ENCODE data around the gene DSG2.

DSG2 gene

DNA sequence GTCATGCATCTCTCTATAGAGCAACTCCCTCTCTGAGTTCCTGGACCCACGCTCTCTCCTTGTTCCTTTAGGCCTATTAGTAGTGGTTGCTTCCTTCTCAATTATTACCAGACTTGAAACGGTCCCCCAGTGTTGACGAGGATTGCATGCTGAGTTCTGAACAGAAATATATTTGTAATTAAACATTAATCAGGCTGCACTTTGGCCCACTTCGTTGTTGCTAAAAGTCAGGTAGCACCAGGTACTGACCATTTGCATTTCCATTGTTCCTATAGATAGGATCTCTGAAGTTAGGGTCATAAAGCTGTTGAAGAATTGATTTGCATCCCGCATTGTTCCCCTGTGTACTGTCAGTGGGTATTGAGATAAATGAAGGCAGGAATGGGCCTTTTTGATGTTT, 56.8 kb downstream of the DSG2 start:
- H3K4me3 Mint-ChIP-seq, result no peak overlapping the region
- peaks cover 2% of the 10 kb centered on the region for H3K4me1 Mint-ChIP-seq (ENCODE audit: low read depth)
- no peaks in the 10 kb centered on the region for H3K36me3 Mint-ChIP-seq (ENCODE audit: low read depth)
- no peak overlapping the region for H3K27ac Mint-ChIP-seq
- DNase-seq (ENCODE audit: low spot score), result no peak
- peaks cover 3% of the 10 kb centered on the region for H3K27me3 Mint-ChIP-seq (ENCODE audit: low read depth)
- H3K9me3 Mint-ChIP-seq, result no peaks in the 10 kb centered on the region

DNA sequence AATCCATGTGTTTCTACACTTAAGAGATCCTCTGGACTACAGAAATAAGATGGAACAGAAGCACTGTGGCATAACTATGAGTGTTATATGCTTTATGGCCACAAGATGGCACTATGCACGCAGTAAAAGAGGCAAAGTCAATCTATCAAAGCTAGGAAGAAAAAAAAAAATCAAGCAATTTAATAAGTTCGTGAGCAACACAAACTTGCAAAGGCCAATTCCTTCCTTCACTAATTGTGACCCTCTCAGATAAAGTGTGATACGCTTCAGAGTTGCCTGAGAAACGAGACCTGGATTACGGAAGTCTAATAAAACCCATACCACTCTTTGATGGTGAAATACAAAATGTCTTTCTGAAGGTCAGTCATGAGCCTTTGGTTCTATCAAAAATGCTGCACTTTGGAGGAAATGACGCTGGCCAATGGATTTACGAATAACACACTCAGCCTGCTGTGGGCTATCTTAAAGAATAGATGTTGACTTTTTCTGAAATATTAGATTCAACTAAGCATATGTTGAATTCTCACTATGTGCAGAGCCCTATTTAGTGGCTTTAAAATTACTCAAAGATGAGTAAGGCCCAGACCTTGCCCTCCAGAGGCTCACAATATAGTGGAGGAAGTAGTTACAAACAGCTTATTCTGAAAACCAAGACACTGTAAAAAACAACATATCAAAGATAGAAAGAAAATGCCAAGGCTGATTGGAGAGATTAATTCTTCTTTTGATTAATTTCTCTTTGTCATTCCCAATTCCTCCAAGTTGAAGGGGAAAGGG, 58.2 kb downstream of the DSG2 start:
- peaks cover 2% of the 10 kb centered on the region for H3K4me1 Mint-ChIP-seq (ENCODE audit: low read depth)
- no peaks in the 10 kb centered on the region for H3K36me3 Mint-ChIP-seq (ENCODE audit: low read depth)
- H3K27me3 Mint-ChIP-seq (ENCODE audit: low read depth), result peaks cover 3% of the 10 kb centered on the region
- H3K27ac Mint-ChIP-seq, result no peak overlapping the region
- H3K9me3 Mint-ChIP-seq, result no peaks in the 10 kb centered on the region
- H3K4me3 Mint-ChIP-seq, result no peak overlapping the region
- peak; percentile 15 for DNase-seq (ENCODE audit: low spot score)

DNA sequence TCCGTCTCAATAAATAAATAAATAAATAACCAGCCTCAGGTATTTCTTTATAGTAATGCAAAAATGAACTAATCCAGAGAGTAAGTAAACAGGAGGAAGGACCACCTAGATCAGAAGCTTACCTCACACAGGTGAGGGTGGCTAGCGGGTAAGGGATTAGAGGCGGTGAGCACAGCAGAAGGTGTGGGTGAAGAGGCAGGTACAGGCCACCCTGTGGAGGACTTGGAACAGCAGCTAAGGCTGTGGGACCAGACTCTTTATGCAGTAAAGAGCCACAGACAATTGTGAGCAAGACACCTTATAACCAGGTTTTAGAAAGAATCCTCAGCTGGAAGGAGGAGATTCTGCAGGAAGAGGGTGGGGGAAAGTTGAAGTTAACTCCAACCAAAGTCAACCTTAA, 59.5 kb downstream of the DSG2 start:
- H3K27me3 Mint-ChIP-seq (ENCODE audit: low read depth), result peaks cover 3% of the 10 kb centered on the region
- no peaks in the 10 kb centered on the region for H3K9me3 Mint-ChIP-seq
- H3K4me3 Mint-ChIP-seq, result no peak overlapping the region
- no peaks in the 10 kb centered on the region for H3K36me3 Mint-ChIP-seq (ENCODE audit: low read depth)
- peaks cover 2% of the 10 kb centered on the region for H3K4me1 Mint-ChIP-seq (ENCODE audit: low read depth)
- DNase-seq (ENCODE audit: low spot score), result no peak
- H3K27ac Mint-ChIP-seq, result no peak overlapping the region

DNA sequence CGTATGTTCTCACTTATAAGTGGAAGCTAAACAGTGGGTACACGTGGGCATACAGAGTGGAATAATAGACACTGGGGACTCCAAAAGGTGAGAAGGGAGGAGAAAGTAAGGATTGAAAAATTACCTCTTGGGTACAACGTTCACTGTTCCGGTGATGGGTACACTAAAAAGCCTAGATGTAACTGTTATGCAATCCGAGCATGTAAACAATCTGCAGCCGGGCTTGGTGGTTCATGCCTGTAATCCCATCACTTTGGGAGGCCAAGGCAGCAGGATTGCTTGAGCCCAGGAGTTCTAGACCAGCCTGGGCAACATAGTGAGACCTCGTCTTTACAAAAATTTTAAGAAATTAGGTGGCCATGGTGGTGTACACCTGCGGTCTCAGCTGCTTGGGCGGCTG, 60.6 kb downstream of the DSG2 start:
- Mint-ChIP-seq H3K27me3 (ENCODE audit: low read depth) (peaks cover 3% of the 10 kb centered on the region), H3K4me1 (ENCODE audit: low read depth) (peaks cover 2% of the 10 kb centered on the region), H3K27ac (no peak overlapping the region), H3K4me3 (no peak overlapping the region), H3K36me3 (ENCODE audit: low read depth) (no peaks in the 10 kb centered on the region), H3K9me3 (no peaks in the 10 kb centered on the region)
- no peak for DNase-seq (ENCODE audit: low spot score)

DNA sequence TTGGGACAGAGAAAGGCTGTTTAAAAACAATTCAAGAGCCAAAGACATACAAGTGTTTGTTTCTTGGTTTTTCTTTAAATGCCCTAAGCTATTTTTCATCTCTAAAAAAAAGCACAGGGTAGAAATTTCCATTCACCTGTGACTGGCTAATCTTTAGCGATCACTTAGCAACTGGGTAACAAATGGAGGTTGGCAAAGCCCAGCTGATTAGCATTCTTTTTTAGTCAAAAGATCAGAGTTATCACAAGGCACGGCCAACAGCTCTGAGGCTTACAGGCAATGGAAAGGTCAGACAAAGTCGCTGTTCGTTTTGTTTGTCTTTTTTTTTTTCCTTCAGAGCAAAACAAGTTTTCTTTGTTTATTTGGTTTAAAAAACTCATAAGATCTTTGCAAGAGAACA, 64.7 kb downstream of the DSG2 start:
- Mint-ChIP-seq H3K27me3 (ENCODE audit: low read depth) (no peaks in the 10 kb centered on the region), H3K4me3 (no peak overlapping the region), H3K9me3 (no peaks in the 10 kb centered on the region), H3K36me3 (ENCODE audit: low read depth) (no peaks in the 10 kb centered on the region), H3K4me1 (ENCODE audit: low read depth) (no peaks in the 10 kb centered on the region), H3K27ac (no peak overlapping the region)
- no peak for DNase-seq (ENCODE audit: low spot score)

DNA sequence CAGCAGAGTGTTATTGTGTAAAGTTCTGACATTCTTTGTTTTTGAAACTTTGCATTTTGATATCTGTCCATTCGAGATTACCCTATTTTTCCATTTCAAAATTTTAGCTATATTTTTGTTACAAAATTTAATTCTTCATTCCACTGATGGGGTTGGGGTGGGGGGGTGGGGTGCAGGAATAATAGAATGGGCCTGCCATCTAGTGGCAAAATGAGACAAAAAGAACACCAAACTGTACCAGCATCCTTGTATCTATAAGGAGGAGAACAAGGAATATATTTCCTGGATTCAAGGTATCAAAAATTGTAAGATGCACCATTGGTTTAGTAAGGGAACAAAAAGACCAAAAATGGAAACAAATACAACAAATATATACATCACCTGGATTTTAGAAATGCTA, 65.8 kb downstream of the DSG2 start:
- H3K27me3 Mint-ChIP-seq (ENCODE audit: low read depth), result no peaks in the 10 kb centered on the region
- H3K4me1 Mint-ChIP-seq (ENCODE audit: low read depth), result no peaks in the 10 kb centered on the region
- no peak overlapping the region for H3K27ac Mint-ChIP-seq
- no peaks in the 10 kb centered on the region for H3K36me3 Mint-ChIP-seq (ENCODE audit: low read depth)
- H3K4me3 Mint-ChIP-seq, result no peak overlapping the region
- DNase-seq (ENCODE audit: low spot score), result no peak
- no peaks in the 10 kb centered on the region for H3K9me3 Mint-ChIP-seq

DNA sequence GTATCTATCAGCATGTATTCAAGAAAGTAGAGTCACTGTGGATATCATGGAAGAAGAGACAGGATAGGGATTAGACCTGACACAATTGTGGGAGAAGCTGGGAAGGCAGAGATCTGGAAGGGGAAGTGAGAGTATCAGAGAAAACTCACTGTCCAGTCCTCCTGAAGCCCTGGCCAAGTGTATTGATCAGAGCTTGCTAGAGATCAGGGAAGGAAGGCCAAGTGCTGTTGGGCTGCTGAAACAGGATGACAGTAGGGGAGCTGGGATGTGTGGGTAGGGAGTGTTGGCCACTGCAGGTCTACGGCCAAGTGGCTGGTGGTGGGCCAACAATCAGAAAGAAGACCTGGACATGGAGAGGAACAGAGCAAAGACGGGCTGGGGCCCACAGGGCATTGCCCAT, 67.4 kb downstream of the DSG2 start:
- no peak overlapping the region for H3K4me3 Mint-ChIP-seq
- H3K27me3 Mint-ChIP-seq (ENCODE audit: low read depth), result no peaks in the 10 kb centered on the region
- H3K27ac Mint-ChIP-seq, result no peak overlapping the region
- no peaks in the 10 kb centered on the region for H3K4me1 Mint-ChIP-seq (ENCODE audit: low read depth)
- no peak for DNase-seq (ENCODE audit: low spot score)
- H3K9me3 Mint-ChIP-seq, result no peaks in the 10 kb centered on the region
- H3K36me3 Mint-ChIP-seq (ENCODE audit: low read depth), result no peaks in the 10 kb centered on the region

DNA sequence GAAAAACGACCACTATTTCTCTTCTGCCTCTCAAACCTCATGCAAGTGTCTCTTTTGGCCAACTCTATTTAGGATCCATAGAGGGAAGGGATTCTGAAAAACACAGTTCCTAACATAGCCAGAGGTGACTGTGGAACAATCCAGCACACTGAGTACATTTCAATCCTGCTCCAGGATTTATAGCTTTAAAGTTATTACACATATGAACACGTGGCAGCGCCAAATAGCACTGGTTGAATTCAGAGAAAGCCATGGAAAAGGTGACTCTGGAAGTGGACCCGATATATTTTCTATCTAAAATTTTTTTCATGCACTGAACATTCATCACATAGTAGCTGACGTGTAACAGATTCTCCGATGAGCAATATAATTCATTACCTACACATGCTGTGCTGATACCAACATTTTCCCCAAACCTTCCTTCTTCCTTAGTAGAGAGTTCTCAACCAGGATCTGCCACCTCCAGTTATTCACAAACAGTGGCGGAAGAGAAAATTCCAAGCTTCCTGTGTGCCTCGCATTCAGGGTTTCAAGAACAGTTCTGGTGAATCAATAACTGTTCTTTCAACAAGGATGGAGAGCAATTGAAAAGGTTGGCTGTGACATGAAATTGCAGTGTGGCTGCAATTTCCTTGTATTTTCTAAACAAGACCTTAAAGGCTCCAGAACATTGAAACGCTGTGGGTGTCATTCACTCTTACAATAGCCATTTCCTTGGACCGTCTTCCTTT, 68.0 kb downstream of the DSG2 start:
- Mint-ChIP-seq H3K27me3 (ENCODE audit: low read depth) (no peaks in the 10 kb centered on the region), H3K4me3 (no peak overlapping the region), H3K4me1 (ENCODE audit: low read depth) (no peaks in the 10 kb centered on the region), H3K36me3 (ENCODE audit: low read depth) (no peaks in the 10 kb centered on the region), H3K27ac (no peak overlapping the region), H3K9me3 (no peaks in the 10 kb centered on the region)
- DNase-seq (ENCODE audit: low spot score), result no peak

DNA sequence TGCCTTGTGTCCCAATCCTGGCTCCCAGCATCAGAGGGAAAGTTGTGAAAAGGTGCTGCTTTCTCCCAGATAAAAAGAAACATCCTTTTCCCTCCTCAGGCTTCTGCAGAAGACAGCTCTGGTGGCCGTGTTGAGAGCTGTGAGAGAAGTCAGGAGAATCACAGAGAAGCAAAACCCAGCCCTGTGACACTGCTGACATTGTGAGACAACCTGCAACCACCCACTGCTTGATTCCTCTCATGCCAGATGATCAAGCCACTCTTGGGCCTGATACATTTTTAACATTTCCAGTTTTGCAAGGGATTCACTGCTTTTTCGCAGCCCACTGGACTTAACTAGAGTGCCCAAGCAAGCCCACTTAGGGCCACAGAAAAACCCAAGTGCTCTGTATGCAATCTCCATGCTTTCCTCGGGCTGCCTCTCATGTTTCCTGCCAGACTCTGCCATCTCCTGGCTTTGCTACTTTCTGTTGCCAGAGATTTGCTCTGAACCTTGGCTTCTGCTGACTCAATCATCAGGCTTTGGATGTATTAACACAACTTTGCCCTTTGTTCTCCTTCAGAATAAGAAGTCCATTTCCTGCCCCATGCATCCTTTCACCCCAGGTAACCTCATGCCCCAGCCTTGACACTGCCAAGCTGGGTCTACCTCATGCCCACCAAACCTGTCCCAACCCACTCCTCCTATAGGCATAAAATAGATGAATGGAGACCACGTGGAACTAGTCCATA, 68.8 kb downstream of the DSG2 start:
- Mint-ChIP-seq H3K9me3 (no peaks in the 10 kb centered on the region), H3K4me3 (no peak overlapping the region), H3K4me1 (ENCODE audit: low read depth) (no peaks in the 10 kb centered on the region), H3K36me3 (ENCODE audit: low read depth) (no peaks in the 10 kb centered on the region), H3K27me3 (ENCODE audit: low read depth) (no peaks in the 10 kb centered on the region), H3K27ac (no peak overlapping the region)
- DNase-seq (ENCODE audit: low spot score), result no peak

DNA sequence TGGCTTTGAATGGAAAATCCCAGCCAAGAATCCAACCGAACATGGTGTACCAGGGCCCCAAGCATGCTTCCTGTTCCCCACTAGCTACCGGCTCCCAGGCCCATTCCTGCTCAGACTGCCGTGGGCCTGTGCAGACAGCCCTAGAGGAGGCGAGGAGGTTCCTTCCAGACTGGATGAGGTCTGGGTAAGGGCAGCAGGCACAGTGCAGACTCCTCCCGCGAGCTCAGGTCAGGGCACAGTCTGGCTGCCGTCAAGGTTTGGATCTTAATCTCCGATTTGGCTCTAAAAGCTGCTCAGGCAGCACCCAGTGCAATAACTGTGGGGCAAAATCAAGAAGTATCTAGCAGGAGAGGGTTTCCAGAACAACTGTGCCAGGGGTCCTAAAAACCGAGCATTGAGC, 74.4 kb downstream of the DSG2 start:
- no peaks in the 10 kb centered on the region for H3K9me3 Mint-ChIP-seq
- H3K4me3 Mint-ChIP-seq, result no peak overlapping the region
- H3K36me3 Mint-ChIP-seq (ENCODE audit: low read depth), result no peaks in the 10 kb centered on the region
- no peak overlapping the region for H3K27ac Mint-ChIP-seq
- no peaks in the 10 kb centered on the region for H3K27me3 Mint-ChIP-seq (ENCODE audit: low read depth)
- no peaks in the 10 kb centered on the region for H3K4me1 Mint-ChIP-seq (ENCODE audit: low read depth)
- no peak for DNase-seq (ENCODE audit: low spot score)

DNA sequence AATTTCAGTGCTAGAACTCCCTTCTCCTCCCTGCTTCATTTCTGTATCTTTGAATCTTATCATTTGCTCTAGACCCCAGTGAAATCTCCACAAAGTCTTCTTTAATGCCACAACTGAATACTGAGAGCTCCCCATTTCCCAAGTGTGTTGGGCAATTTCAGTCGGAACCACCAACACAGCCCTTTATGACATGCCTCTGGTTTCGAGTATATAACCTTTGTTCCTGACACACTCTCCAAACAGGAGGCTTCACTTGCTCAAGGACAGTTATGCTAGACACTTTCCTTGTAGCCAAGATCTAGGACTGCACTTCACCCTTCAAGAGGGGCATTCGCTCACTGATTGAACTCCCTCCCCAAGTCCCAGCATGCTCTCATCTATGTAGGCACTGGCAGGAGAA, 75.1 kb downstream of the DSG2 start:
- Mint-ChIP-seq H3K36me3 (ENCODE audit: low read depth) (no peaks in the 10 kb centered on the region), H3K4me1 (ENCODE audit: low read depth) (no peaks in the 10 kb centered on the region), H3K27me3 (ENCODE audit: low read depth) (no peaks in the 10 kb centered on the region)

DNA sequence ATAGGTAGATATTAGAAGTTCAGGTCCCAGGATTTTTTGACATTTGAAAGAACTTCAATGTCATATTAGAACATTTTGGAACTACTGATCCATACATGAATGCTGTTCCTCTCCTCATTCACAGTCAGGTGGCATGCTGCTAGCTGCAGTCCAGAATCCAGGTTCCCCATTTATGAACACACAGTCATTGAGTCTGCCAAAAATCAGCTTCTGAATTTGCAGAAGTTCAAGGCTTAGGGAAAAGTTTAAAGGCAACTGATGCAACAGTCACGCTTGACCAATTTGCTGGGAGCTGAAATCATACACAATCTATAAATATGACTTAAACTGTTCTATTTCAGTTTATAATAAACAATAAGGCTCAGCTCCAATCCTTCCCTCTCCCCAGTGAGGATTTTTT, 76.4 kb downstream of the DSG2 start:
- DNase-seq (ENCODE audit: low spot score), result no peak
- H3K36me3 Mint-ChIP-seq (ENCODE audit: low read depth), result no peaks in the 10 kb centered on the region
- H3K27me3 Mint-ChIP-seq (ENCODE audit: low read depth), result no peaks in the 10 kb centered on the region
- H3K9me3 Mint-ChIP-seq, result no peaks in the 10 kb centered on the region
- no peak overlapping the region for H3K27ac Mint-ChIP-seq
- no peaks in the 10 kb centered on the region for H3K4me1 Mint-ChIP-seq (ENCODE audit: low read depth)
- H3K4me3 Mint-ChIP-seq, result no peak overlapping the region

More for the DNA sequence above, 75.1 kb downstream of the DSG2 start:
- Mint-ChIP-seq H3K9me3 (no peaks in the 10 kb centered on the region), H3K4me3 (no peak overlapping the region), H3K27ac (no peak overlapping the region)
- DNase-seq (ENCODE audit: low spot score), result no peak

DNA sequence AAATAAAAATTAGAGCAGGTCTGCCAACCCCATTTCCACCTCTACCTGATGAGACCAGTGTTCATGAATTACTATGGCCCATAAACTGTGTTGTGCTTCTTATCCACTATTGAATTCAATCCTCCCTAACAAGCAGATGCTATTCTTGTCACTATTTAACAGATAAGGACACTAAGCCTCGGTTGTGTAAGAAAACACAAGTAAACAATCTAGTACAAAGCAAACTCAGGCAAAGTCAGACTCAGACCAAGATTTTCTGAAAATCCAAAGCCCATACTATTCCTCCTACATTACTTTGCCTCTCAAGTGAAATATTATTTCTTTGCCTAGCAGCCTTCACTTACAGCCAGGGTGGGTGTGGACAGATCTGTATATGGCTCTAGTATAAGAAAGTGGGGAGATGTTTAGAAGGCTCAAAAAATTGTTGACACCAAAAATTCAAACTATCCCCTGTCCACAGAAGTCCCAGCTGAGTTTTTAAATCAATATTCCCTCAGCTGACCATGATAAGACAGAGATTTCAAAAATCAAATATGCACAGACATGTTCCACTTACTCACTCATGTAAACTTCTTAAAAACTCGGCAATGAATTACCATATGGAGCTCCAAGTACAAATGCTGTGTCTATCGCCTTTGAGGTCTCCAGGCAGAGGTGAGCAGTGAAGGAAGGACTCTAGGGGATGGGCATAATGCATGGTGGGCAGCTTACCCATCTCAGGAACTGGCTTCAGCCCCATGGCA, 77.7 kb downstream of the DSG2 start:
- no peak for DNase-seq (ENCODE audit: low spot score)
- H3K36me3 Mint-ChIP-seq (ENCODE audit: low read depth), result no peaks in the 10 kb centered on the region
- H3K27ac Mint-ChIP-seq, result no peak overlapping the region
- no peaks in the 10 kb centered on the region for H3K9me3 Mint-ChIP-seq
- H3K4me1 Mint-ChIP-seq (ENCODE audit: low read depth), result no peaks in the 10 kb centered on the region
- H3K4me3 Mint-ChIP-seq, result no peak overlapping the region
- no peaks in the 10 kb centered on the region for H3K27me3 Mint-ChIP-seq (ENCODE audit: low read depth)

DNA sequence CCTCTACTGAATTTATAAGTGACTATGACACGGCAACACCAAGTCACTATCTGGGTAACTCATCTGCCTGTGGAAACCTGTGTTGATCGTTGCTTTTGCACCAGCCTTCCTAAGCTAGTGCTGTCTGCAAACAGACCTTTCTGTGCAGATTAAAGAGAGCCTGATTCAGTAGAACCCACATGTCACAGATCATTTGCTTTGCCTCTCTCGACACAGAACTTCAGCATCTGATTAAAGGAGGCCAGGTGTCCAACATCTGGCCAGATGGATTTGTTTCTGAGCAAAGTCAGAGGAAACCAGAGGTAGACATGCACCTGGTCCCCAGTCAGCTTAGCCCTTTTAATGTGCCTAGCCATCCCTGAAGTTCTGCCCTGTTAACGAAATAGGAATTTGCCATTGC, 78.7 kb downstream of the DSG2 start:
- H3K27ac Mint-ChIP-seq, result no peak overlapping the region

More for the DNA sequence above, 78.7 kb downstream of the DSG2 start:
- no peak for DNase-seq (ENCODE audit: low spot score)
- Mint-ChIP-seq H3K36me3 (ENCODE audit: low read depth) (no peaks in the 10 kb centered on the region), H3K4me3 (no peak overlapping the region), H3K27me3 (ENCODE audit: low read depth) (no peaks in the 10 kb centered on the region), H3K4me1 (ENCODE audit: low read depth) (no peaks in the 10 kb centered on the region), H3K9me3 (no peaks in the 10 kb centered on the region)
